HEK293 (cell line): Measurements from ENCODE around the gene CHRDL1.

Source experiments
- CTCF ChIA-PET: fragments of 350-600 bp; formaldehyde crosslinking; extraction: SDS; loops from one replicate; lab custom pipeline; 2021; ENCODE audit warnings: antibody characterized with exemption; lab: Yijun Ruan, JAX
- POLR2A ChIA-PET: fragments of 300-600 bp; formaldehyde crosslinking; extraction: SDS; loops from one replicate; lab custom pipeline; 2020; ENCODE audit warnings: antibody characterized with exemption, inconsistent platforms; lab: Yijun Ruan, JAX
- H3K27ac ChIP-seq: fragments of 200-500 bp; sonication (Bioruptor generic); 2 replicates; pipeline ENCODE4 v1.5.1; 2014; ENCODE audit warnings: low read depth, low read length, control low read depth, inconsistent platforms; ENCODE audit errors: extremely low read depth
- H3K36me3 ChIP-seq, 2 experiments: fragments of 200-500 bp in 1 of 2; sonication (Bioruptor generic) in 1 of 2; 1 replicate in 1 of 2; 2 replicates in 1 of 2; pipeline ENCODE4 v1.5.1; 2014 to 2017; ENCODE audit warnings: inconsistent platforms in 2 of 2, low read length in 2 of 2; ENCODE audit not compliant: control insufficient read depth in 2 of 2, insufficient read depth in 1 of 2
- H3K4me1 ChIP-seq: fragments of 200-500 bp; sonication (Bioruptor generic); 2 replicates; pipeline ENCODE4 v1.5.1; 2014; ENCODE audit warnings: mild to moderate bottlenecking, low read length, inconsistent platforms; ENCODE audit not compliant: control insufficient read depth, insufficient read depth
- H3K4me3 ChIP-seq: 2 replicates; pipeline ENCODE4 v1.5.1; 2011; ENCODE audit warnings: low read depth, mild to moderate bottlenecking, control low read depth, low read length, moderate library complexity
- H3K9me3 ChIP-seq: fragments of 200-500 bp; sonication (Bioruptor generic); 2 replicates; pipeline ENCODE4 v1.5.1; 2014; ENCODE audit warnings: low read depth, low read length, inconsistent platforms; ENCODE audit not compliant: control insufficient read depth, insufficient read depth
- BCL11B ChIP-seq: fragments of 450-650 bp; formaldehyde crosslinking; IDR thresholded peaks from 2 replicates; pipeline ENCODE4 v1.5.1; 2016; ENCODE audit warnings: low read depth, missing biosample characterization, missing genetic modification characterization
- GFI1B ChIP-seq: fragments of 450-650 bp; formaldehyde crosslinking; IDR thresholded peaks from 2 replicates; pipeline ENCODE4 v1.5.1; 2016; ENCODE audit warnings: missing biosample characterization, missing genetic modification characterization
- IKZF3 ChIP-seq: fragments of 450-650 bp; IDR thresholded peaks from 2 replicates; pipeline ENCODE4 v1.5.0; 2018; ENCODE audit warnings: missing biosample characterization, mild to moderate bottlenecking, missing genetic modification characterization, moderate library complexity
- KLF16 ChIP-seq: fragments of 450-650 bp; formaldehyde crosslinking; IDR thresholded peaks from 2 replicates; pipeline ENCODE4 v1.5.1; 2017; ENCODE audit warnings: missing biosample characterization, missing genetic modification characterization
- OVOL3 ChIP-seq: fragments of 450-650 bp; formaldehyde crosslinking; IDR thresholded peaks from 2 replicates; pipeline ENCODE4 v1.5.1; 2016; ENCODE audit warnings: missing biosample characterization, missing genetic modification characterization
- TCF7L2 ChIP-seq: IDR thresholded peaks from 2 replicates; pipeline ENCODE4 v1.6.1; 2011; ENCODE audit warnings: low read depth, mild to moderate bottlenecking, inconsistent platforms, low read length, moderate library complexity, borderline replicate concordance
- TRIM28 ChIP-seq: IDR thresholded peaks from 2 replicates; pipeline ENCODE4 v1.6.1; 2011; ENCODE audit warnings: low read length, control low read depth, borderline replicate concordance
- YY1 ChIP-seq: fragments of 450-650 bp; formaldehyde crosslinking; IDR thresholded peaks from 2 replicates; pipeline ENCODE4 v1.5.1; 2018; ENCODE audit warnings: missing biosample characterization, missing genetic modification characterization
- ZBTB1 ChIP-seq: fragments of 450-650 bp; formaldehyde crosslinking; IDR thresholded peaks from 2 replicates; pipeline ENCODE4 v1.5.1; 2016; ENCODE audit warnings: missing biosample characterization, missing genetic modification characterization
- ZBTB20 ChIP-seq: fragments of 450-650 bp; formaldehyde crosslinking; IDR thresholded peaks from 2 replicates; pipeline ENCODE4 v1.5.1; 2016; ENCODE audit warnings: missing biosample characterization, missing genetic modification characterization
- ZFP3 ChIP-seq: fragments of 450-650 bp; formaldehyde crosslinking; IDR thresholded peaks from 2 replicates; pipeline ENCODE4 v1.5.1; 2016; ENCODE audit warnings: low read depth, missing biosample characterization, missing genetic modification characterization
- ZFP37 ChIP-seq: fragments of 450-650 bp; formaldehyde crosslinking; IDR thresholded peaks from 2 replicates; pipeline ENCODE4 v1.5.1; 2016; ENCODE audit warnings: missing biosample characterization, missing genetic modification characterization
- ZFP69B ChIP-seq: fragments of 450-650 bp; formaldehyde crosslinking; IDR thresholded peaks from 2 replicates; pipeline ENCODE4 v1.5.1; 2016; ENCODE audit warnings: missing biosample characterization, missing genetic modification characterization
- ZNF132 ChIP-seq: fragments of 450-650 bp; formaldehyde crosslinking; IDR thresholded peaks from 2 replicates; pipeline ENCODE4 v1.5.1; 2017; ENCODE audit warnings: missing biosample characterization, missing genetic modification characterization, borderline replicate concordance
- ZNF155 ChIP-seq: fragments of 450-650 bp; formaldehyde crosslinking; IDR thresholded peaks from 2 replicates; pipeline ENCODE4 v1.5.1; 2016; ENCODE audit warnings: missing biosample characterization, missing genetic modification characterization
- ZNF184 ChIP-seq: fragments of 450-650 bp; IDR thresholded peaks from 2 replicates; pipeline ENCODE4 v1.5.1; 2018; ENCODE audit warnings: missing biosample characterization, mild to moderate bottlenecking, missing genetic modification characterization
- ZNF221 ChIP-seq: fragments of 450-650 bp; formaldehyde crosslinking; IDR thresholded peaks from 2 replicates; pipeline ENCODE4 v1.5.1; 2017; ENCODE audit warnings: missing biosample characterization, missing genetic modification characterization, borderline replicate concordance
- ZNF248 ChIP-seq: fragments of 450-650 bp; formaldehyde crosslinking; IDR thresholded peaks from 2 replicates; pipeline ENCODE4 v1.5.1; 2017; ENCODE audit warnings: missing biosample characterization, missing genetic modification characterization
- ZNF302 ChIP-seq: fragments of 450-650 bp; formaldehyde crosslinking; IDR thresholded peaks from 2 replicates; pipeline ENCODE4 v1.5.1; 2016; ENCODE audit warnings: missing biosample characterization, missing genetic modification characterization, low read depth
- ZNF37A ChIP-seq: fragments of 450-650 bp; IDR thresholded peaks from 2 replicates; pipeline ENCODE4 v1.5.1; 2018; ENCODE audit warnings: missing biosample characterization, missing genetic modification characterization
- ZNF423 ChIP-seq: fragments of 450-650 bp; formaldehyde crosslinking; IDR thresholded peaks from 2 replicates; pipeline ENCODE4 v1.5.1; 2016; ENCODE audit warnings: missing biosample characterization, missing genetic modification characterization
- ZNF501 ChIP-seq: fragments of 450-650 bp; formaldehyde crosslinking; IDR thresholded peaks from 2 replicates; pipeline ENCODE4 v1.5.1; 2016; ENCODE audit warnings: missing biosample characterization, missing genetic modification characterization
- ZNF510 ChIP-seq: fragments of 450-650 bp; formaldehyde crosslinking; IDR thresholded peaks from 2 replicates; pipeline ENCODE4 v1.5.1; 2018; ENCODE audit warnings: mild to moderate bottlenecking, missing genetic modification characterization, missing biosample characterization; ENCODE audit not compliant: insufficient replicate concordance
- ZNF544 ChIP-seq: fragments of 450-650 bp; formaldehyde crosslinking; IDR thresholded peaks from 2 replicates; pipeline ENCODE4 v1.5.0; 2017; ENCODE audit warnings: missing biosample characterization, missing genetic modification characterization
- ZNF549 ChIP-seq: fragments of 450-650 bp; IDR thresholded peaks from 2 replicates; pipeline ENCODE4 v1.5.1; 2018; ENCODE audit warnings: missing biosample characterization, missing genetic modification characterization, mild to moderate bottlenecking, inconsistent platforms, moderate library complexity
- ZNF555 ChIP-seq: fragments of 450-650 bp; formaldehyde crosslinking; conservative IDR thresholded peaks from 2 replicates; pipeline ENCODE4 v1.5.1; 2017; ENCODE audit warnings: missing biosample characterization, mild to moderate bottlenecking, missing genetic modification characterization, inconsistent platforms
- ZNF626 ChIP-seq: fragments of 450-650 bp; sonication (Bioruptor Pico); formaldehyde crosslinking; IDR thresholded peaks from 2 replicates; pipeline ENCODE4 v1.5.1; 2018; ENCODE audit warnings: missing biosample characterization, missing genetic modification characterization, inconsistent platforms
- ZNF629 ChIP-seq: fragments of 450-650 bp; formaldehyde crosslinking; IDR thresholded peaks from 2 replicates; pipeline ENCODE4 v1.5.1; 2017; ENCODE audit warnings: missing biosample characterization, missing genetic modification characterization
- ZNF658 ChIP-seq: fragments of 450-650 bp; formaldehyde crosslinking; IDR thresholded peaks from 2 replicates; pipeline ENCODE4; 2016; ENCODE audit warnings: missing biosample characterization, missing genetic modification characterization
- ZNF792 ChIP-seq: fragments of 450-650 bp; formaldehyde crosslinking; IDR thresholded peaks from 2 replicates; pipeline ENCODE4 v1.5.1; 2016; ENCODE audit warnings: missing biosample characterization, missing genetic modification characterization
- TF ChIP-seq, protein P1 (sequence below): fragments of 450-650 bp; formaldehyde crosslinking; IDR thresholded peaks from 2 replicates; pipeline ENCODE4 v1.5.1; 2016; ENCODE audit warnings: missing biosample characterization, missing genetic modification characterization
- TF ChIP-seq, protein P2 (sequence below): fragments of 450-650 bp; formaldehyde crosslinking; conservative IDR thresholded peaks from 2 replicates; pipeline ENCODE4 v1.5.1; 2016; ENCODE audit warnings: low read depth, missing biosample characterization, missing genetic modification characterization

Gene CHRDL1

GRCh38 chrX:110713666-110714065 is 82.0 kb downstream of the CHRDL1 start:
- H3K27ac ChIP-seq: no peak overlapping the region
- POLR2A ChIA-PET: no interaction called here
- no peaks in the 10 kb centered on the region for H3K4me1 ChIP-seq
- no peak for TF ChIP-seq ZNF248
- no peak for TF ChIP-seq GFI1B (tag by site-specific recombination)
- no peak for TF ChIP-seq ZNF155 (tag by site-specific recombination)
- no peak for TF ChIP-seq TCF7L2
- no peak for TF ChIP-seq ZNF549
- no peak for TF ChIP-seq BCL11B (tag by site-specific recombination)
- TF ChIP-seq ZBTB1 (tag by site-specific recombination): no peak
- no peak for TF ChIP-seq ZFP37 (tag by site-specific recombination)
- no peak for TF ChIP-seq ZBTB20
- TF ChIP-seq, protein P1, sequence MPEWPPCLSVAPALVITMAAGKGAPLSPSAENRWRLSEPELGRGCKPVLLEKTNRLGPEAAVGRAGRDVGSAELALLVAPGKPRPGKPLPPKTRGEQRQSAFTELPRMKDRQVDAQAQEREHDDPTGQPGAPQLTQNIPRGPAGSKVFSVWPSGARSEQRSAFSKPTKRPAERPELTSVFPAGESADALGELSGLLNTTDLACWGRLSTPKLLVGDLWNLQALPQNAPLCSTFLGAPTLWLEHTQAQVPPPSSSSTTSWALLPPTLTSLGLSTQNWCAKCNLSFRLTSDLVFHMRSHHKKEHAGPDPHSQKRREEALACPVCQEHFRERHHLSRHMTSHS (tag by site-specific recombination): no peak
- TF ChIP-seq ZNF626: no peak
- TF ChIP-seq ZNF501: no peak
- no peak for TF ChIP-seq ZNF221 (tag by site-specific recombination)
- no peak for TF ChIP-seq ZNF658
- H3K4me3 ChIP-seq: no peak overlapping the region
- H3K9me3 ChIP-seq: no peaks in the 10 kb centered on the region
- H3K36me3 ChIP-seq: no peaks in the 10 kb centered on the region
- CTCF ChIA-PET: no interaction called here

GRCh38 chrX:110706446-110706845 is 89.2 kb downstream of the CHRDL1 start:
- ChIA-PET CTCF (interaction anchor here (0.6 kb wide), 2 partner anchors 10 to 64 kb away, joined by 3 read pairs; no protein-coding TSS in a partner anchor), POLR2A (no interaction called here)
- Histone ChIP-seq H3K9me3 (no peaks in the 10 kb centered on the region), H3K36me3 (no peaks in the 10 kb centered on the region), H3K4me3 (no peak overlapping the region), H3K4me1 (no peaks in the 10 kb centered on the region), H3K27ac (no peak overlapping the region)
- TF ChIP-seq ZNF302 (tag by site-specific recombination) (no peak), TCF7L2 (peak; percentile 86), TRIM28 (peak; percentile 66; the same call in 1 of the 2 replicates)

DNA sequence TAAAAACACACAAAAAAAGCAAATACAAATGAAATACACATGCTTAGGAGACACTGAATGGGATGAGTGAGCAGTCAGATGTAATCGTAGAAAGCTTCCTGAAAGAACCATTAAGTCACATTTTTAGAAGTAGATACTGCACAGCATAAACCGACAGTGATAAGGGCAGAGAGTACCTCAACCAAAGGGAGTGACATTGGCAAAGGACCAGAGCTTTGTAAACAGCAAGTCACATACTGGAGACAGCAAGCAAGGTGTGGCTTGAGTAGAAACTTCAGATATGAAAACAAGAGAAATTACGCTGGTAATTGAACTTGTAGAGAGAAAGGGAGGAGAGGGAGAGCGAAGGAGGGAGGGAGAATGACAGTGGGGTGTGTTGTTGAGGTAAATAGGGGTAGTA is 92.0 kb downstream of the CHRDL1 start:
- Histone ChIP-seq H3K9me3 (no peaks in the 10 kb centered on the region), H3K4me3 (no peak overlapping the region), H3K4me1 (no peaks in the 10 kb centered on the region), H3K27ac (no peak overlapping the region), H3K36me3 (no peaks in the 10 kb centered on the region)
- CTCF ChIA-PET: no interaction called here
- POLR2A ChIA-PET: no interaction called here
- TF ChIP-seq ZFP69B (tag by site-specific recombination): no peak
- TF ChIP-seq ZNF423: no peak
- TF ChIP-seq YY1 (tag by site-specific recombination): no peak
- TF ChIP-seq ZNF629: no peak
- TF ChIP-seq ZNF184 (tag by site-specific recombination): no peak
- TF ChIP-seq, protein P2, sequence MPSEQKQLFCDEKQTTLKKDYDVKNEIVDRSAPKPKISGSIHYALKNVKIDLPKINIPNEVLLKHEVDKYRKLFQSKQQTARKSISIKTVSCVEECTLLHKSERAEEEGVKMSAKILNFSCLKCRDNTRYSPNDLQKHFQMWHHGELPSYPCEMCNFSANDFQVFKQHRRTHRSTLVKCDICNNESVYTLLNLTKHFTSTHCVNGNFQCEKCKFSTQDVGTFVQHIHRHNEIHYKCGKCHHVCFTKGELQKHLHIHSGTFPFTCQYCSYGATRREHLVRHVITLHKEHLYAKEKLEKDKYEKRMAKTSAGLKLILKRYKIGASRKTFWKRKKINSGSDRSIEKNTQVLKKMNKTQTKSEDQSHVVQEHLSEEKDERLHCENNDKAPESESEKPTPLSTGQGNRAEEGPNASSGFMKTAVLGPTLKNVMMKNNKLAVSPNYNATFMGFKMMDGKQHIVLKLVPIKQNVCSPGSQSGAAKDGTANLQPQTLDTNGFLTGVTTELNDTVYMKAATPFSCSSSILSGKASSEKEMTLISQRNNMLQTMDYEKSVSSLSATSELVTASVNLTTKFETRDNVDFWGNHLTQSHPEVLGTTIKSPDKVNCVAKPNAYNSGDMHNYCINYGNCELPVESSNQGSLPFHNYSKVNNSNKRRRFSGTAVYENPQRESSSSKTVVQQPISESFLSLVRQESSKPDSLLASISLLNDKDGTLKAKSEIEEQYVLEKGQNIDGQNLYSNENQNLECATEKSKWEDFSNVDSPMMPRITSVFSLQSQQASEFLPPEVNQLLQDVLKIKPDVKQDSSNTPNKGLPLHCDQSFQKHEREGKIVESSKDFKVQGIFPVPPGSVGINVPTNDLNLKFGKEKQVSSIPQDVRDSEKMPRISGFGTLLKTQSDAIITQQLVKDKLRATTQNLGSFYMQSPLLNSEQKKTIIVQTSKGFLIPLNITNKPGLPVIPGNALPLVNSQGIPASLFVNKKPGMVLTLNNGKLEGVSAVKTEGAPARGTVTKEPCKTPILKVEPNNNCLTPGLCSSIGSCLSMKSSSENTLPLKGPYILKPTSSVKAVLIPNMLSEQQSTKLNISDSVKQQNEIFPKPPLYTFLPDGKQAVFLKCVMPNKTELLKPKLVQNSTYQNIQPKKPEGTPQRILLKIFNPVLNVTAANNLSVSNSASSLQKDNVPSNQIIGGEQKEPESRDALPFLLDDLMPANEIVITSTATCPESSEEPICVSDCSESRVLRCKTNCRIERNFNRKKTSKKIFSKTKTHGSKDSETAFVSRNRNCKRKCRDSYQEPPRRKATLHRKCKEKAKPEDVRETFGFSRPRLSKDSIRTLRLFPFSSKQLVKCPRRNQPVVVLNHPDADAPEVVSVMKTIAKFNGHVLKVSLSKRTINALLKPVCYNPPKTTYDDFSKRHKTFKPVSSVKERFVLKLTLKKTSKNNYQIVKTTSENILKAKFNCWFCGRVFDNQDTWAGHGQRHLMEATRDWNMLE (tag by site-specific recombination): no peak
- TF ChIP-seq IKZF3 (tag by site-specific recombination): no peak
- no peak for TF ChIP-seq ZNF132 (tag by site-specific recombination)
- no peak for TF ChIP-seq OVOL3
- TF ChIP-seq ZFP3 (tag by site-specific recombination): no peak
- TF ChIP-seq ZNF155 (tag by site-specific recombination): no peak
- no peak for TF ChIP-seq ZNF37A (tag by site-specific recombination)
- TF ChIP-seq ZNF555 (tag by site-specific recombination): no peak
- no peak for TF ChIP-seq ZNF510 (tag by site-specific recombination)
- no peak for TF ChIP-seq ZNF544 (tag by site-specific recombination)
- no peak for TF ChIP-seq KLF16 (tag by site-specific recombination)
- no peak for TF ChIP-seq ZNF792 (tag by site-specific recombination)
